HepG2 (cell line): ENCODE results near the gene ZCCHC17.

ENCODE experiments used
- POLR2AphosphoS5 ChIP-seq: IDR thresholded peaks from 2 replicates; pipeline ENCODE4 v1.6.1; 2012; ENCODE audit warnings: low read depth, low read length
- ZNF276 ChIP-seq: sonication (generic); formaldehyde crosslinking; IDR thresholded peaks from 2 replicates; pipeline ENCODE4 v1.4.0; 2020; ENCODE audit warnings: mild to moderate bottlenecking, low read depth, missing genetic modification reagents
- ZNF740 ChIP-seq: sonication (generic); formaldehyde crosslinking; IDR thresholded peaks from 2 replicates; pipeline ENCODE4 v1.4.0; 2020; ENCODE audit warnings: missing genetic modification reagents

DNA sequence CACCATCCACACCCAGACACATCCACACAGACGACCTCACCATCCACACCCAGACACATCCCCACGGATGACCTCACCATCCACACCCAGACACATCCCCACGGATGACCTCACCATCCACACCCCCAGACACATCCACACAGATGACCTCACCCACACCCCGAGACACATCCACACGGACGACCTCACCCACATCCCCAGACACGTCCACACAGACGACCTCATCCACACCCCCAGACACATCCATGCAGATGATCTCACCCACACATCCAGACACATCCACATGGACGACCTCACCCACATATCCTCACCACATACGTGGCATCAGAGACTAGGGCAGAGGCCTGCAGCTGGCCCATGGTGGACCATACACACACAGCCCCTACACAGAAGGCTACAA, 90.8 kb downstream of the ZCCHC17 start:
- TF ChIP-seq POLR2AphosphoS5 (no peak), ZNF276 (no peak), ZNF740 (CRISPR knock-in tag) (no peak)
